HL-60/S4 (cell line): ENCODE measurements around the gene IQGAP3.

Source experiments
- in situ Hi-C: fragments of 300-500 bp; cut with MboI; formaldehyde crosslinking; loops from 2 replicates; pipeline ENCODE4 v1.14.3; 2022; ENCODE audit warnings: low sequenced_read_pairs

IQGAP3 gene, protein sequence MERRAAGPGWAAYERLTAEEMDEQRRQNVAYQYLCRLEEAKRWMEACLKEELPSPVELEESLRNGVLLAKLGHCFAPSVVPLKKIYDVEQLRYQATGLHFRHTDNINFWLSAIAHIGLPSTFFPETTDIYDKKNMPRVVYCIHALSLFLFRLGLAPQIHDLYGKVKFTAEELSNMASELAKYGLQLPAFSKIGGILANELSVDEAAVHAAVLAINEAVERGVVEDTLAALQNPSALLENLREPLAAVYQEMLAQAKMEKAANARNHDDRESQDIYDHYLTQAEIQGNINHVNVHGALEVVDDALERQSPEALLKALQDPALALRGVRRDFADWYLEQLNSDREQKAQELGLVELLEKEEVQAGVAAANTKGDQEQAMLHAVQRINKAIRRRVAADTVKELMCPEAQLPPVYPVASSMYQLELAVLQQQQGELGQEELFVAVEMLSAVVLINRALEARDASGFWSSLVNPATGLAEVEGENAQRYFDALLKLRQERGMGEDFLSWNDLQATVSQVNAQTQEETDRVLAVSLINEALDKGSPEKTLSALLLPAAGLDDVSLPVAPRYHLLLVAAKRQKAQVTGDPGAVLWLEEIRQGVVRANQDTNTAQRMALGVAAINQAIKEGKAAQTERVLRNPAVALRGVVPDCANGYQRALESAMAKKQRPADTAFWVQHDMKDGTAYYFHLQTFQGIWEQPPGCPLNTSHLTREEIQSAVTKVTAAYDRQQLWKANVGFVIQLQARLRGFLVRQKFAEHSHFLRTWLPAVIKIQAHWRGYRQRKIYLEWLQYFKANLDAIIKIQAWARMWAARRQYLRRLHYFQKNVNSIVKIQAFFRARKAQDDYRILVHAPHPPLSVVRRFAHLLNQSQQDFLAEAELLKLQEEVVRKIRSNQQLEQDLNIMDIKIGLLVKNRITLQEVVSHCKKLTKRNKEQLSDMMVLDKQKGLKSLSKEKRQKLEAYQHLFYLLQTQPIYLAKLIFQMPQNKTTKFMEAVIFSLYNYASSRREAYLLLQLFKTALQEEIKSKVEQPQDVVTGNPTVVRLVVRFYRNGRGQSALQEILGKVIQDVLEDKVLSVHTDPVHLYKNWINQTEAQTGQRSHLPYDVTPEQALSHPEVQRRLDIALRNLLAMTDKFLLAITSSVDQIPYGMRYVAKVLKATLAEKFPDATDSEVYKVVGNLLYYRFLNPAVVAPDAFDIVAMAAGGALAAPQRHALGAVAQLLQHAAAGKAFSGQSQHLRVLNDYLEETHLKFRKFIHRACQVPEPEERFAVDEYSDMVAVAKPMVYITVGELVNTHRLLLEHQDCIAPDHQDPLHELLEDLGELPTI (N-terminal part only)

DNA sequence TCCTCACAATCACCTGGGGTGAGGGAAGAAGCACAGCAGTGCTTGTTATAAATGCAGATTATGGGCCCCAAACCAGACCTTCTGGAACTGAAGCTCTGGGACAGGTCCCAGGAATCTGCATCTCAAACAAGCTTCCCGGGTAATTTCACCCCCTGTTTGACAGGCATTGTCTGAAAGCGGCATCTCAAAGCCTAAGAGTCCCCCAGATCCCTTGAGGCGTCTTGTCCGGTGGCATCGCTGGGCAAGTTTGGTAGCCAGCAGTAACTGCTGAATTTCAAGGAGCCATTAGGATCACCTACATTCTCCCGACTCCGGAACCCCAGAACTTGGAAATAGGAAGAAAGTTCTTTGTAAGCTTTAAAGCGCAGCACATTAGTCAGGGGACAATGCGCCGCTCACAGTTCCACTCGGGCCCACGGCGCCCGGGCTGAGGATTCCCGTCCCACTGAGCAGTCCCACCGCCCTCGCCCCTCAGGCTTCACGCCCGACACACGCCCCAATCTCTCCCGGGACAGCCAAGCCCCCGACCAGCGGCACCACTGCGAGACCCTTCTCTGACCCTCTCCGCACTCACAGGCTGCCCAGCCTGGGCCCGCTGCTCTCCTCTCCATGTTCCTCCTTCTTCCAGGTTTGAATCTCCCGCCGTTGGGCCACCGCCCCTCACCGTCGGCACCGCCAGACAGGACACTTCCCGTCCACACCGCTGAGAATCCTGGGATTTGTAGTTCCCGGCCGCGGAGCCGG lies at the start of gene IQGAP3:
Gene IQGAP3 (minus strand): TSS at position 647 of the 744 bp plus-strand sequence. CDS start 36 bp downstream, at position 611.
- in situ Hi-C loops: no loop called here

DNA sequence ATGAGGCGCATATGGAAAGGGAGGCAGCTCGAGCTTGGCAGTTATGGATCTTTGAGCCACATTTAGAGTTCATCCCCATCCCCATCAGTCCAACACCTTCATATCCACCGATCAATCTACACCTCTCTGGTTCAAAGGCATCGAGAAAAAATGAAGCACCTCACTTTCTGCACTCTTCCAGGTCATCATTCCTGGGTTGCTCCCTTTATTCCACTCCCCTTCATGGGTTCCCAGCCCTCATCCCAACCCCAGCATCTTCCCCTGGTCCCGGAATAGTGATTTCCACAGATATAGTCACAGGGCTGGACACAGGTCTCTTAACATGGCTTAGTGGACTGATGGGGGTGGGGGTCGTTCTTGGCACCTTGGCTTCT lies 47.2 kb upstream of the IQGAP3 start:
- in situ Hi-C loops: loop anchor here (10.0 kb wide), 1 partner anchor 245 kb away; no protein-coding TSS in a partner anchor

DNA sequence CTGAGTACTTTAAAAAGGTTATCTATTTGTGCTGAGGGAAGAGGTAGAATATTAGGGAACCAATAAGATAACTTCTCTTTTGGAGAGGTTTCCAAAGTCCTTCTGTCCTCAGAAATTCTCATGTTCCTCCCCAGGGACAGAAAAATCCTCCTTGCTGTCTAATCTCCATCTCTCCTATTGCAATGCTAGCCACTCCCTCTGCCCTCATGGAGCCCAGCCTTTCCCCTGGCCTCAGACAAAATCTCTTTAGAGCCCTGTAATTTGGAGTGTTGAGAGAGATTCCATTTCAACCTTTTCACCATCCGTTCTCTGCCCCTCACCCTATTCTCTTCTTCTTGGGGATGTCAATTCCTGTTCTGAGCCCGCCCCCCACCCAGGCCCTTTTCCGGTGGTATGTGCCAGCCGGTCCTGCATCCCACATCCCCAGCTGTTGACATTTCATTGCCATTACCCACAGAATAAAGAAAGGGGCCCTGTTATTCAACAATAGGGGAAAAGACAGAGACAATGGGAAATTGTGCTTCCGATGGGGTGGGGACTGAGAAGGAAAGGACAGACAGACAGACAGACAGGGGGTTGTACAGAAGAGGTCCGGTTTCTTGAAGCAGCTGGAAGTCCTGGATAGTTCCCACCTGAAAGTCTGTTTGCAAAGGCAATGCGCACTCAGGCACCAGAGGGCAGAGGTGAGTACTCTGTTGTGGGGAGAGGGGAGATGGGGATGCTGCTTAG lies 46.7 kb upstream of the IQGAP3 start, which contains the start of gene HAPLN2:
Gene HAPLN2 (plus strand): TSS at position 563 of the 729 bp plus-strand sequence. CDS start 4,076 bp downstream, outside the sequence.
- in situ Hi-C loops: loop anchor here (10.0 kb wide), 1 partner anchor 244 kb away; no protein-coding TSS in a partner anchor

DNA sequence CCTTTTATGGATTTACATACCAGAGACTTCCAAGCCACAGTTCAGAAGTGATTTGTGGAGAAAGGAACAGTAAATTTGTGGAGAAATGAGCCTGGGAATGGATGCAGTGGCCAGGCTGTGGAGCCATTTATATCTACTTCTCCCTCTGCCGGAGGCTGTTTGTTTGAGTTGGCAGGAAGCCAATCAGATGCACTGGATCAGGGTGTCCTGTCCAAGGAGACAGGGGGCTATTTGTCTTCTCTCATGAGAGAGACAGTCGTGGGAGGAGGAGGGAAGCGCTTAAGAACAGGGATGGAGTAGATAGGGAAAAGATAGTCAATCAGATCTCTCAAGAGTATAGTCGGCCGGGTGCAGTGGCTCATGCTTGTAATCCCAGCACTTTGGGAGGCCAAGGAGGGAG lies 44.1 kb upstream of the IQGAP3 start:
- in situ Hi-C loops: loop anchor here (10.0 kb wide), 1 partner anchor 242 kb away; no protein-coding TSS in a partner anchor

DNA sequence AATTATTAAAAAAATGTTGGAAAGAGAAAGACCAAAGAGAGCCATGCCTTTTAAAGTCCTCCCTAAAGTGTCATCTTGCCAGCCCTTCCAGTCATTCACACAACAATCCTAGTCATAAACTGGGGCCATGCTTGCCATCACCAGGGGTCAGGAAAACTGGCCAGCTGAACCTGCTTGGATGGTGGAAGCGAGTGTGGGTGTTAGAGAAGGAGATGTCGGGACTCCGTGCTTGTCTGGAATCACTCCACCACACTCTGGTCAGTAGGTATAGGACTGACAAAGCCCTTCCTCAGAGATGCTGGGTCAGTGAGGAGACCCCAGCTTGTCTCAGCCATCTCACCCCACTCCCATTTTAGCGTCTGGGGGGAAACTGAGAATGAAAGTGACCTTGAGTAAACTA lies 43.6 kb upstream of the IQGAP3 start:
- in situ Hi-C loops: loop anchor here (10.0 kb wide), 1 partner anchor 241 kb away; no protein-coding TSS in a partner anchor

DNA sequence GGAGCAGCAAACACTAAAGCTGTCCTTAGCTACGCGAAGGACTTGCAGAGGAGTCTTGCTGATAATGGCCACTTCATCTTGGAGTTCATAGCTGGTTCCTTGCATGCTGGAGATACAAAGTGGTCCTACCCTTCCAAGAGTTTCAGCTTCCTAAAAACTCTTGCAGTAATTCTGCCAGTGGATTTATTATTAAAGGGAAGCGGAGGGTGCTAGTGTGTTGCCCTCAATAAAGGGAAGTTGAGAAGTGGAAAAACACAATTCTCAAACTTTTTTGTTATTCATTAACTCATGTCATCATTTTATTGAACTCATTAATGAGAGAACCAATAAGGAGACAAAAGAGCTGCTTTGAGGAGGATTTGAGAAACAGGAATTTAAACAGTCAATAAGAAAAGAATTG lies 40.3 kb upstream of the IQGAP3 start:
- in situ Hi-C loops: loop anchor here (10.0 kb wide), 1 partner anchor 238 kb away; no protein-coding TSS in a partner anchor

DNA sequence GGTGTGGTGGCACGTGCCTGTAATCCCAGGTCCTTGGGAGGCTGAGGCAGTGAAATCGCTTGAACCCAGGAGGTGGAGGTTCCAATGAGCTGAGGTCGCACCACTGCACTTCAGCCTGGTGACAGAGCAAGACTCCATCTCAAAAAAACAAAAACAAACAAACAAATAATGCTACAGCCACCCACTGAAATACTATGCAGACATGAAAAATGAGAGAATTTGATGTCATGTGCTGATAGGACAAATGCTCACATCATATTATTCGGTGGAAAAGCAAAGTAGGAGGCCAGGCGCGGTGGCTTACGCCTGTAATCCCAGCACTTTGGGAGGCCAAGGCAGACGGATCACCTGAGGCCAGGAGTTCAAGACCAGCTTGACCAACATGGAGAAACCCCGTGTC lies 37.7 kb upstream of the IQGAP3 start:
- in situ Hi-C loops: loop anchor here (10.0 kb wide), 1 partner anchor 235 kb away; no protein-coding TSS in a partner anchor

DNA sequence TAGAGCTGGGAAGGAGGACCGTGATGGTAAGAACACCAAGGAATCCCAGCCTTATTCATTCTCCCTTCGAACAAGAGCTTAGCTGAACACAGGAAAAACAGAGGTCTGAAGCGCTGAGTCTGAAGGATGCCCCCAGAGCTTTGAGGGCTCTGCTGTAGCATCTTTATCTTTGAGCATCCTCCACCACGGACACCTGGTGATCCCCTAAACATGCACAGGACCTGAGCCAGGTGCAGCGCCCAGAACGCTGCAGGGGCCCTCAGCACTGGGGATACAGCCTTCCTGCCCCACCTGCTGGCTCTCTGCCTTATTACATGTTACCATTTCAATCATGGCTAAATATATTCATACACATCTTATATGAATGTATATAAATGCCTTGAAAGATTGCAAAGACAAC lies 36.6 kb upstream of the IQGAP3 start:
- in situ Hi-C loops: loop anchor here (5.0 kb wide), 1 partner anchor 157 kb away; no protein-coding TSS in a partner anchor

DNA sequence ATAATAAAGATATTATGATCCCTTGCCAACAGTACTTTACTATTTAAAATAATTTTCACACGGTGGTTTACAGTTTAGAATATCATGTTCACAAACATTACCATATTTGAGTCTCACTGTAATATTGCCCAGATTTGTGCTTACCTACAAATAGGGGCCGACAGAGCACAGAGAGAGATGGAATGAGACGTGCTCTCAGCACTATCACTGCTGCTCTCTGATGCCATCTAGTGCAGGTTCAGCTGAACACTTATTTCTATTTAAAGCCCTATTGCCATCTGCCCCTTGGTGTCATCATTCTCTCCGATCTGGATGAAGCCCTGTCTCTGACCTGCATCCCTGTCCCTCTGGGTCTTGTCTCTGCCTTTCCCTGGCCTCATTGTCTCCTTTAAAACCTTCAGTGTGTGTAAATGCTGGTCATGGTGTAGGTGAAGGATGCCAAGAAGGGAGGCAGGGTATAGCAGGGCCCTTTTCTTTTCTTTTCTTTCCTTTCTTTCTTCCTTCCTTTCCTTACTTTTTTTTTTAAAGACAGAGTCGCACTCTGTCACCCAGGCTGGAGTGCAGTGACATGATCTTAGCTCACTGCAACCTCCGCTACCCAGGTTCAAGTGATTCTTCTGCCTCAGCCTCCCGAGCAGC lies 35.8 kb upstream of the IQGAP3 start:
- in situ Hi-C loops: loop anchor here (5.0 kb wide), 1 partner anchor 156 kb away; no protein-coding TSS in a partner anchor

DNA sequence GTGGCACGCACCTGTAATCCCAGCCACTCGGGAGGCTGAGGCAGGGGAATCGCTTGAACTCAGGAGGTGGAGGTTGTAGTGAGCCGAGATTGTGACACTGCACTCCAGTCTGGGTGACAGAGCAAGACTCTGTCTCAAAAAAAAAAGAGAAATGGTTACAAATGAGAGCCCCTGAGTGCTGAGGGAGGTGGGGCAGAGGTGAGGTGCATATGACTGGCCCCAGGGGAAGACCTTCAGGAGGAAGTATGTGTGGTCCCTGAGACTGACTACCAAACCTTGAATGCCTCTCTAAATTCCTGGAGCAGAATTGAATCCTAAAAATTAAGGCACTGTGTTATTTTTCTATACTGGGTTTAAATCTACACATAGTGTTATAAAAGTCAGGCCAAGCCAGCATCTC lies 35.0 kb upstream of the IQGAP3 start:
- in situ Hi-C loops: loop anchor here (5.0 kb wide), 1 partner anchor 155 kb away; no protein-coding TSS in a partner anchor

DNA sequence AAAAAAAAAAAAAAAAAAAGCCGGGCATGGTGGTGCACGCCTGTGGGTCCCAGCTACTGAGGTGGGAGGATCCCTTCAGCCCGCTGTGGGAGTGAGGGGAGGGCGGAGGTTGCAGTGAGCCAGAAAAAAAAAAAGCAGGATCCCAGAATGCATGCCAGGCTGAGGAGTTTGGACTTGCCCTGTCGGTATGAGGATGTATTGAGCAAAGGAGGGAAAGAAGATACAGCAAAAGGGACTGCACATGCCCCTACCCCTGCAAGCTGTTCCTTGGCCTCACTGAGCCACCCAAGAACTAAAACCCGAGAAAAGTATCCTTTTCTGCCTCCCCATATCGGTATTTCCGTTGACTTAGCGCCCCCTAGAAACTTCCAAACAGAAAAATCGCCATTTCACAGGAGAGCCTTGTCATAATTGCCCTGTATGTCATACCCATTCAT lies 30.2 kb upstream of the IQGAP3 start:
- in situ Hi-C loops: no loop called here

DNA sequence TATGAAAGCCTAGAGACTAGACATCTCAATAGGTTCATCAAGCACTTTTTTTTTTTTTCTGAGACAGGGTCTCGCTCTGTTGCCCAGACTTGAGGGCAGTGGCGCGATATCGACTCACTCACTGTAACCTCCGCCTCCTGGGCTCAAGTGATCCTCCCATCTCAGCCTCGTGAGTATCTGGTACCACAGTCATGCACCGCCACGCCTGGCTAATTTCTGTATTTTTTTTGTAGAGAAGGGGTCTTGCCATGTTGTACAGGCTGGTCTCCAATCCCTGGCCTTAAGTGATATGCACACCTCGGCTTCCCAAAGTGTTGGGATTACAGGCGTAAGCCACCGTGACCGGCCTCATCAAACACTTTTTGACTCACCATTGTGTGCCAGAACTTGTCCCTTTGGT lies 29.5 kb upstream of the IQGAP3 start:
- in situ Hi-C loops: no loop called here

DNA sequence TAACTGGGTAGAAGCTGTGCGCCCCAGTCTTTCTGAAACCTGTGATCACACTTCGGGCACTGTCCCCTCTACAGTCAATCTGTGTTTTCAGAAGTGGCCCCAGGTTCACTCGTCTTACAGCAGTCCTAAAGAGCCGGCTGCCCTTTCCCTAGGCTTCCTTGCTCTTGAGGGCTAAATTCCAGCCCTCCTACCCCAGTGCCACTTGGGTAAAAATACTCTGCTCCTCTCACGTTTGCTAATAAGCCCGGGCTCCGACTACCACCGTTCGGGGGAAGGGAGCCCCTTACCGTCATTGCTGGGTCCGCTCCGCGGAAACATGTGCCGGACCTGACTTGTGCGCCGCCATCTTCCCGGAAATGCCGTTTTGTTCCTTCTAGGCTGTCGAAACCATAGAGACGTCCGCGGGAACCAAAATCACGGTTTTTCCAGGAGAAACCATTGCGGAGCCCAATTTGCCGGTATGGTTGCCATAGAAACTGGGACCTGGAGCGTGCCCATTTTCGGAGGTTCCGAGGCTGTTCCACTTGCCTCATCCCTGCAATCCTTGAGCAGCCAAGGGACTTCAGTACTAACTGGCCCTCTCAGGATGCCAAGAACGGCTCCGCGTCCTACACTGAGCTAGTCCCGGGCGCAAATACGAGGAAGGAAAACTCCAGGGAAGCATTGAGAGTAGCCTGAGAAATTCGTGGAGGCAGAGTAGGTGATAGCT lies 28.9 kb upstream of the IQGAP3 start, which contains the start of gene GPATCH4:
Gene GPATCH4 (minus strand): TSS at position 358 of the 709 bp plus-strand sequence.
- in situ Hi-C loops: no loop called here

DNA sequence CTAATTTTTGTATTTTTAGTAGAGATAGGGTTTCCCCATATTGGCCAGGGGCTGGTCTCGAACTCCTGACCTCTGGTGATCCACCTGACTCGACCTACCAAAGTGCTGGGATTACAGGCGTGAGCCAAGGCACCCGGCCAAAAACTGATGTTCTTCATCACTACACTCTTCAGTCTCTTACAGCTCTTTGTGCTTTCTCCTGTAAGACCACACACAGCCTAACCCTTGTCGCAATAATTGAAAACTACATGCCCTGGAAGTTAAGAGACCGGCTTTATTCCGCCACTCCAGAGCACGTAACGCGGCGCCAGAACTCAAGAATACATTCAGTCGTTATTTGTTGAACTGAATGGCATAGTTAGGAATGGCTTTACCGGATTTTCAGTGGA lies 28.4 kb upstream of the IQGAP3 start:
- in situ Hi-C loops: no loop called here

DNA sequence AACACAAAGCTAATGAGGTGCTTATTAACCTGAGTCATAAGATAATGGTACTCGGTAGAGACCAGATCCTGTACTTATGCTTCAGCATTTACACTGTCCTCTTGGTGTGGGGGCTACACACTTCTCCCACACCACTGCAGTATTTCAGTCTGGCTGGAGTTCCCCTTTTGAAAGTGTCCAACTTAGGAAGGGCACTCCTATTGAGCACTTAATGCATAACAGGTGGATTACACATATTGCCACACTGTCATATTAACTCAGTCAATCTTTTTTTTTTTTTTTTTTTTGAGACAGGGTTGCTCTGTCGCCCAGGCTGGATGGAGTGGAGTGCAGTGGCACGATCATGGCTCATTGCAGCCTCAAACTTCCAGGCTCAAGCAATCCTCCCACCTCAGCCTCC lies 27.4 kb upstream of the IQGAP3 start:
- in situ Hi-C loops: no loop called here

DNA sequence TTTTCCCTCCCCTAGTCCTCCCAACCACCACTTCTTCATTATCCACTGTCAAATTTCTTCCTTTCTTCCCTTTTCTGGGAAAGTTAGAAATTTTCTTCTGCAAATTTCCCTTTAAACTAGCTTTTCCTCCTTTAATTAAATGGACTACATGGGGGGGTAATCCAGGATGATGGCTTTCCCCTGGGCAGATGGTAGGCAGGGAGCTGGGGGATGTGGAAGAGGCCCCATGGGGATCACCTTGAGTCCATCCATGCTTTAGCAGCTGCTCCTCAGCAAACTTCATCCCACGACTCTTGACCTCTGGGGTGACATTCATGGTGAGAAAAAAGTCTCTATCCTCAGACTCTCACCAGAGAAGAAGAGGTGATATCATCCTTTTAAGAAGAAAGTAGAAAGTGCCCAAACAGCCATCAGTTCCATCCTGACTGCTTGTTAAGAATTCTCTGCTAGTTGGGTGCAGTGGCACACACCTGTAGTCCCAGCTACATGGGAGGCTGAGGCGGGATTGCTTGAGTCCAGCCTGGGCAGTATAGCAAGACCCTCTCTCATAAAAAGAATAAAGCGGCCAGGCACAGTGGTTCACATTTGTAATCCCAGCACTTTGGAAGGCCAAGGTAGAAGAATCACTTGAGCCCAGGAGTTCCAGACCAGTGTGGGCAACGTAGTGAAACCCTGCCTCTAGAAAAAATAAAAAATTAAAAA lies 26.5 kb upstream of the IQGAP3 start:
- in situ Hi-C loops: no loop called here

DNA sequence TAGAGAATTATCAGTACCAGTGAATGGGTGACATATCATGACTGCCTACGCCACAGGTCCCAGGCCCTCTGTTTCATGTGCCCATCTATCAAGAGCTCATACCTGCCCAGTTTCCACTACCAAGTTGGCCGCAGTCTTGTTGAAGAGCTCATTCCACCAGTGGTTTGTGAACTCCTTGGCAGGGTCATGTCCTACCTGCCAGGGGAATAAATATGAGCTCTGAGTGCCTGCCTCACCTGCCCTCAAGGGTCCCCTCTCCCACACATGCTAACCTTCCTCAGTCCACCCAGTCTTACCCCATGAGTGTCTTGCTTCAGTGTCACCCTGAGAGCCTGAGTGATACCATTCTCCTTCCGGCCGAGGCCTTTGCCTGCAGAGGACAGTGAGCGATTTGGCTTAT lies 25.8 kb upstream of the IQGAP3 start:
- in situ Hi-C loops: no loop called here
